K562 (cell line): Measurements from ENCODE around the gene HSD17B8. TPM values are rescaled to one million over a fixed set of nuclear protein-coding genes. Genes with fewer than 3 reads are reported as not detected.

Experiments
- ATAC-seq: fragments of 200-7000 bp; cut with Tn5 transposase; 3 replicates; pipeline ENCODE4 v1.9.1; 2020; ENCODE audit warnings: moderate library complexity
- BruUV-seq: library from RNA; stranded (reverse); fragments of 400-500 nt; replicated peaks from 2 replicates; lab custom pipeline; 2021; lab: Mats Ljungman, UMichigan
- CTCF ChIA-PET: fragments of 300-600 bp; formaldehyde crosslinking; extraction: SDS; loops from one replicate; lab custom pipeline; 2021; ENCODE audit warnings: low intra/inter-chr PET ratio; lab: Yijun Ruan, JAX
- POLR2A ChIA-PET: fragments of 300-600, 350-650 bp; sonication (Branson Sonifier 250); formaldehyde crosslinking; extraction: SDS; loops from one replicate; lab custom pipeline; 2021; ENCODE audit warnings: antibody characterized with exemption, inconsistent platforms; lab: Yijun Ruan, JAX
- DNase-seq, 4 experiments: peaks; one replicate each; pipeline versions ENCODE4 v3.0.0 to v3.0.0-alpha.2; 2011 to 2018; ENCODE audit warnings: low spot score in 3 of 4, mixed read lengths in 3 of 4; ENCODE audit errors: extremely low read depth in 1 of 4
- FAIRE-seq: peaks from 2 replicates; lab custom pipeline; 2011; peaks lifted over from hg19 to GRCh38; lab: Jason Lieb, UNC
- H2AFZ ChIP-seq: 2 replicates; pipeline ENCODE4 v1.6.0; 2011; ENCODE audit warnings: low read depth, low read length, control low read depth, inconsistent platforms
- H3K27ac ChIP-seq: fragments of 200-600 bp; 3 replicates; pipeline ENCODE4 v1.8.0; 2011; ENCODE audit warnings: low read depth, mild to moderate bottlenecking, control low read depth, inconsistent platforms, low read length, moderate library complexity, mixed read lengths; ENCODE audit errors: extremely low read depth
- H3K27me3 ChIP-seq, 2 experiments: fragments of 300-600 bp in 1 of 2; 2 replicates in 1 of 2; 3 replicates in 1 of 2; pipeline versions ENCODE4 v1.6.0 to v1.8.0; 2011; ENCODE audit warnings: inconsistent platforms in 2 of 2, low read length in 2 of 2, mild to moderate bottlenecking in 1 of 2, mixed read lengths in 1 of 2, moderate library complexity in 1 of 2; ENCODE audit not compliant: control insufficient read depth in 2 of 2, insufficient read depth in 2 of 2
- H3K36me3 ChIP-seq: fragments of 300-600 bp; 3 replicates; pipeline ENCODE4 v1.8.0; 2011; ENCODE audit warnings: mild to moderate bottlenecking, low read length, inconsistent platforms; ENCODE audit not compliant: control insufficient read depth, insufficient read depth
- H3K4me1 ChIP-seq, 2 experiments: fragments of 200-600 bp in 1 of 2; replicated peaks in 1 of 2; 2 replicates in 1 of 2; 3 replicates in 1 of 2; pipeline versions ENCODE4 v1.5.1 to v1.8.0; 2011; ENCODE audit warnings: inconsistent platforms in 2 of 2, low read length in 2 of 2, mild to moderate bottlenecking in 1 of 2, mixed read lengths in 1 of 2, moderate library complexity in 1 of 2; ENCODE audit not compliant: control insufficient read depth in 2 of 2, insufficient read depth in 2 of 2
- H3K4me2 ChIP-seq: 2 replicates; pipeline ENCODE4 v1.6.1; 2011; ENCODE audit warnings: low read length, control low read depth, inconsistent platforms, mixed read lengths; ENCODE audit not compliant: insufficient read depth
- H3K4me3 ChIP-seq: fragments of 200-600 bp; sonication (generic), shearing (Covaris generic); 2 replicates; pipeline ENCODE4 v1.5.1; 2016; ENCODE audit warnings: control low read depth, inconsistent platforms
- H3K79me2 ChIP-seq: fragments of 200-600 bp; 3 replicates; pipeline ENCODE4 v1.8.0; 2011; ENCODE audit warnings: low read length, inconsistent platforms; ENCODE audit not compliant: control insufficient read depth, insufficient read depth
- H3K9ac ChIP-seq, 2 experiments: 2 replicates each; pipeline versions ENCODE4 v1.6.0 to v1.6.1; 2011; ENCODE audit warnings: low read depth in 2 of 2, low read length in 2 of 2, control low read depth in 1 of 2, inconsistent platforms in 1 of 2, mild to moderate bottlenecking in 1 of 2, mixed read lengths in 1 of 2; ENCODE audit not compliant: insufficient read depth in 1 of 2
- H3K9me1 ChIP-seq: one replicate; pipeline ENCODE4 v1.6.0; 2011; ENCODE audit warnings: inconsistent platforms, mild to moderate bottlenecking, low read length, moderate library complexity; ENCODE audit not compliant: control insufficient read depth, insufficient read depth
- H3K9me3 ChIP-seq: replicated peaks from 2 replicates; pipeline ENCODE4 v1.5.1; 2011; ENCODE audit warnings: low read depth, low read length, inconsistent platforms; ENCODE audit not compliant: control insufficient read depth, insufficient read depth
- H4K20me1 ChIP-seq: replicated peaks from 2 replicates; pipeline ENCODE4 v1.6.1; 2011; ENCODE audit warnings: low read length, inconsistent platforms, mixed read lengths; ENCODE audit not compliant: control insufficient read depth, insufficient read depth
- MAFF ChIP-seq: IDR thresholded peaks from 2 replicates; pipeline ENCODE4 v1.6.1; 2012; ENCODE audit warnings: low read length, improper control_type of control experiment
- RFX5 ChIP-seq: IDR thresholded peaks from 2 replicates; pipeline ENCODE4 v1.6.1; 2011; ENCODE audit warnings: low read depth, mild to moderate bottlenecking, improper control_type of control experiment, low read length
- TCF3 ChIP-seq: sonication (generic); formaldehyde crosslinking; IDR thresholded peaks from 2 replicates; pipeline ENCODE4 v1.4.0; 2020; ENCODE audit warnings: mild to moderate bottlenecking, missing genetic modification reagents
- WGBS: fragments of 100-300 bp; shearing (Covaris generic); methylation state at CpG from one replicate; pipeline ENCODE4 v1.1.6; 2016; ENCODE audit warnings: low coverage, mixed read lengths; ENCODE audit not compliant: insufficient coverage; ENCODE audit errors: missing lambda C conversion rate; 5-methylcytosine and 5-hydroxymethylcytosine counted together
- in situ Hi-C: fragments of 300-500 bp; cut with MboI; formaldehyde crosslinking; loops from 4 replicates; pipeline ENCODE4 v1.15.0; 2018; ENCODE audit warnings: inconsistent platforms, mixed read lengths
- intact Hi-C: fragments of 100-400 bp; cut with micrococcal nuclease; formaldehyde crosslinking; loops from 2 replicates; pipeline ENCODE4 v1.14.2; 2022
- polyA plus RNA-seq, 8 experiments: library from polyadenylated mRNA; depleted of rRNA in 4 of 8; stranded (reverse) in 5 of 8; unstranded in 3 of 8; fragments of >200 nt; fragmentation: Nextera tagmentation in 2 of 8; fragmentation: Illumina TruSeq in 1 of 8; extraction: Ambion mirVana in 2 of 8; extraction: Trizol in 1 of 8; gene quantifications; 2 replicates each; pipeline versions ENCODE4 v1.2.1 to v1.2.3, GENCODE V29; 2011 to 2014; ENCODE audit warnings: inconsistent platforms in 1 of 8, missing spikeins in 1 of 8
- total RNA-seq, 7 experiments: library from RNA; depleted of rRNA in 6 of 7; stranded (reverse); fragments of >200 nt in 6 of 7; fragmentation: Illumina TruSeq in 2 of 7; extraction: Trizol in 2 of 7; gene quantifications; 2 replicates each; pipeline versions ENCODE4 v1.2.1 to v1.2.3, GENCODE V29; 2011 to 2021; ENCODE audit warnings: low replicate concordance in 1 of 7
- TF ChIP-seq, protein P1 (sequence below), 3 experiments: fragments of 200-800 bp in 1 of 3; sonication (Bioruptor generic) in 1 of 3; sonication (generic) in 1 of 3; formaldehyde crosslinking in 1 of 3; IDR thresholded peaks; 2 replicates each; pipeline versions ENCODE4 v1.6.1 to v1.8.0; 2016 to 2022; ENCODE audit warnings: mild to moderate bottlenecking in 2 of 3, missing compliant biosample characterization in 2 of 3, missing genetic modification characterization in 2 of 3, missing genetic modification reagents in 1 of 3

The HSD17B8 gene
- total and polyA plus RNA-seq, 9 of the 15 experiments (the other 6 are each of a cell fraction or from before 2014, with no cell fraction given): 3.7 to 35.2 (median 14.2) TPM

DNA sequence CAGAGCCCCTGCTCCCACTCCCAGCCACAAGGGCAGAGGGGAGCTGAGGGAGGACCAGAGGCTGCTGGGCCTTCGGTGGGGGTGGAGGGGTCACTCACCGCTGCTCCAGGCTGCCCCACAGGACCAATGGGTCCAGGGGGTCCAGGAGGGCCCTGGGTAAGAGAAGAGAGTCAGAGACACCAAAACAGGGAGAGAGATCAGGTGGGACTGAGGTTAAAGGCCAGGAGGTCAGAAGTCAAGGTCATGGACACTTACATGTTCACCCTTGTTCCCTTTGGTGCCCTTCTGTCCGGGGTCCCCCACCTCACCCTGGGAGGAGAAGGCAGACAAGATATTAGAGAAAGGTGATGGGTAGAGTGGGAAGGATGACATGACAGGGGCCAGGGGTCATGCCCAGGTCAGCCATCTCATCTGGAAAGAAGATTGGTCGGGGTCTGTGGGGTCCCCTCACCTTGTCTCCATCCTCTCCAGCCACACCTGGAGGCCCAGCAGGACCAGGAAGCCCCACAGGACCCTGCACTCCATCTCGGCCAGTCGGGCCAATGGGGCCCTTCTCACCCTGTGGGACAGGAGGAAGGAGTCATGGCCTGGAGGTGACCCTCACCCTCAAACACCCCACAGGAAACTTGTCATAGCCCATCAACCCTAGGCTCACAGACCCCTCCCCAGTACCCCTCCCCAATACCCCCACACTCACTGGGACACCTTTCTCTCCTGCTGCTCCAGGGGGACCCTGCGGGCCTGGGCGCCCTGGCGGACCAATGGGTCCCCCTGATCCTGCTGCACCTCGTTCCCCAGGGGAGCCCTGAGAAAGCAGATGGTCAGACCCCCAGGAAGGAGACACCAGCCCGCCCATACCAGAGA lies 33.2 kb upstream of the HSD17B8 start (continued):
- TF ChIP-seq TCF3: no peak

DNA sequence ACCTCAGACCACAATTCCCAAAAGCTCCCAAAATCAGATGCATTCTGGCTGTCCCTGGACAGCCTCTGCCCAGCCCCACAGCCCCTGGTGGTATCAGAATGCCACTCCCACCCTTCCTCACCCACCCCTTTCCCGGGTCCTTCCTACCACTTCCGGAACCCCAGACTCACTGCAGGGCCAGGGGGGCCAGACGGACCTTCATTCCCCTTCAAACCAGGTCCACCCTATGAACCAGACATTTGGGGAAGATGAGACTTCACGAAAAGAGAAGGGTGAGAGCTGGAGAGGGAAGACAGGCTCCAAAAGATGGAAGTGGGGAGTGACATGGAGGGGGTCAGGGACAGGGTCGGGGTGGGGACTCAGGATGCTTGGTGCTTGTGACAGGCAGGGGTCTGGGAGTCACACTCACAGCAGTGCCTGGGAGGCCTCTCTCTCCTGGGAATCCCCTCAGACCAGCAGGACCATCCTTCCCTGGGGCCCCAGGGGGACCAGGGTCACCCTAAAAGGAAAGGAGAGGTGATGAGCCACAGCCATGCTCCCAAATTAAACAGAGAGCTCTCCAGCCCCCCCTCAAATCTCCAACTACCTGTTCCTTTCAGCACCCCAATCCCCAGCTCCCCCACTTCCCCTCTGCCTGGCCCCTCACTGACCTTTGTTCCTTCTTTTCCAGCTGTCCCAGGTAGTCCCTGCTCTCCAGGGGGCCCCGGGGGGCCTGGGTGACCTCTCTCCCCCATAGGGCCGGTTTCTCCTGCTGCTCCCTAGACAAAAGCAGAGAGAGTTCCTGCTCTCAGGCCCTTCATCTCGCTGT lies 32.4 kb upstream of the HSD17B8 start:
- H3K27me3 ChIP-seq: peaks cover 3 to 25% of the 10 kb centered on the region in 2 experiments; a peak in 4 of 5 replicates
- DNase-seq: no peak
- BruUV-seq: no TSS peak
- H3K4me1 ChIP-seq: peaks cover 0 to 4% of the 10 kb centered on the region in 2 experiments; a peak in 1 of 5 replicates
- H3K9ac ChIP-seq: no peak overlapping the region
- ATAC-seq: no peak
- H3K27ac ChIP-seq: no peak overlapping the region
- FAIRE-seq: no peak
- 5% methylated on average over 7 of the region's 8 CpGs for WGBS
- H3K4me3 ChIP-seq: no peak overlapping the region
- H3K36me3 ChIP-seq: no peaks in the 10 kb centered on the region
- intact Hi-C loops: no loop called here
- no peaks in the 10 kb centered on the region for H3K9me3 ChIP-seq
- H3K9me1 ChIP-seq: no peaks in the 10 kb centered on the region
- H2AFZ ChIP-seq: no peak overlapping the region
- TF ChIP-seq, protein P1, sequence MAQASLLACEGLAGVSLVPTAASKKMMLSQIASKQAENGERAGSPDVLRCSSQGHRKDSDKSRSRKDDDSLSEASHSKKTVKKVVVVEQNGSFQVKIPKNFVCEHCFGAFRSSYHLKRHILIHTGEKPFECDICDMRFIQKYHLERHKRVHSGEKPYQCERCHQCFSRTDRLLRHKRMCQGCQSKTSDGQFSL (CRISPR knock-in tag; IDR thresholded peaks at IDR 0.05): peak; percentile 67; the same call in 1 of the 2 replicates
- TF ChIP-seq, protein P1 (tag; IDR thresholded peaks at IDR 0.05): no peak
- TF ChIP-seq MAFF (no peak), RFX5 (no peak)
- peaks cover 4% of the 10 kb centered on the region; the same call in 1 of the 2 replicates for H4K20me1 ChIP-seq
- CTCF ChIA-PET: interaction anchor here (1.0 to 2.7 kb wide), 5 partner anchors 46 to 172 kb away, joined by 4 to 20 read pairs (median 12); no protein-coding TSS in a partner anchor
- POLR2A ChIA-PET: interaction anchor here (0.9 kb wide), 1 partner anchor 99 kb away, joined by 3 read pairs; the partner anchor contains the start of genes RPS18 and VPS52
- no peaks in the 10 kb centered on the region for H3K79me2 ChIP-seq
- H3K4me2 ChIP-seq: no peak overlapping the region
- in situ Hi-C loops: no loop called here
